Measurements from ENCODE around the gene UACA.
"Not testable (repeated sequence)": the region's sequence is repeated elsewhere in the genome, so short reads cannot be mapped to it uniquely, and the experiment has no call there.

UACA gene

GRCh38 chr15:70752193-70752635 is 11.1 kb downstream of the UACA start:
- no peak for DNase-seq

- DNase-seq = no peak
Observed at GRCh38 chr15:70750203-70750869, 13.0 kb downstream of the UACA start.

- peak in 12 of 51 donors; percentile 2 to 41 (median 16) for DNase-seq
Observed at GRCh38 chr15:70748281-70748747, 15.0 kb downstream of the UACA start.

- DNase-seq = not testable (repeated sequence)
Observed at GRCh38 chr15:70746598-70746997, 16.8 kb downstream of the UACA start.

GRCh38 chr15:70742928-70743327 is 20.4 kb downstream of the UACA start:
- no peak for DNase-seq

GRCh38 chr15:70741677-70742293 is 21.6 kb downstream of the UACA start:
- no peak for DNase-seq

GRCh38 chr15:70741107-70741531 is 22.2 kb downstream of the UACA start:
- no peak for DNase-seq

GRCh38 chr15:70735040-70735439 is 28.3 kb downstream of the UACA start:
- DNase-seq = not testable (repeated sequence)

- DNase-seq = no peak
Observed at GRCh38 chr15:70729164-70729563, 34.2 kb downstream of the UACA start.

GRCh38 chr15:70726753-70727152 is 36.6 kb downstream of the UACA start:
- DNase-seq = no peak

GRCh38 chr15:70723927-70724326 is 39.4 kb downstream of the UACA start:
- no peak for DNase-seq

GRCh38 chr15:70723122-70723422 is 40.3 kb downstream of the UACA start:
- DNase-seq = no peak

GRCh38 chr15:70722266-70723121 is 40.9 kb downstream of the UACA start:
- DNase-seq = peak in 1 of 51 donors; percentile 15

GRCh38 chr15:70720228-70721016 is 42.9 kb downstream of the UACA start:
- no peak for DNase-seq

- no peak for DNase-seq
Observed at GRCh38 chr15:70717237-70717793, 46.0 kb downstream of the UACA start.

- DNase-seq = no peak
Observed at GRCh38 chr15:70715840-70716485, 47.4 kb downstream of the UACA start.

GRCh38 chr15:70714565-70714964 is 48.8 kb downstream of the UACA start:
- DNase-seq = no peak

GRCh38 chr15:70714015-70714414 is 49.3 kb downstream of the UACA start:
- no peak for DNase-seq

- no peak for DNase-seq
Observed at GRCh38 chr15:70712271-70712670, 51.1 kb downstream of the UACA start.

- no peak for DNase-seq
Observed at GRCh38 chr15:70710714-70711113, 52.6 kb downstream of the UACA start.

- no peak for DNase-seq
Observed at GRCh38 chr15:70708839-70709238, 54.5 kb downstream of the UACA start.

Measured in hypothalamus (tissue), 51 donors.